Heart left ventricle (tissue), 16 donors: ENCODE data around the gene ATXN2. TPM values are rescaled to one million over a fixed set of nuclear protein-coding genes. Genes with fewer than 3 reads are reported as not detected.

Experiments
- ATAC-seq, 4 donors: fragments of 200-7000 bp; cut with Tn5 transposase; one replicate each; pipeline ENCODE4 v1.9.1; 2020 to 2022; ENCODE audit warnings: moderate library complexity in 4 of 4, mild to moderate bottlenecking in 3 of 4, moderate number of reproducible peaks in 1 of 4
- DNase-seq, 5 donors: peaks; one replicate each; pipeline ENCODE4 v3.0.0-alpha.2; 2020
- H3K27ac ChIP-seq, 12 donors: fragments of 200-600 bp; sonication (generic) in 4 of 12; one replicate each; pipeline versions ENCODE4 v1.5.0 to v1.8.0; 2016 to 2022; ENCODE audit warnings: mild to moderate bottlenecking in 2 of 12
- H3K27me3 ChIP-seq, 9 donors: fragments of 200-600 bp; sonication (generic) in 2 of 9; one replicate each; pipeline versions ENCODE4 v1.5.1 to v1.8.0; 2016 to 2022; ENCODE audit warnings: mild to moderate bottlenecking in 3 of 9
- H3K36me3 ChIP-seq, 9 donors: fragments of 200-600 bp; sonication (generic) in 2 of 9; one replicate each; pipeline versions ENCODE4 v1.5.0 to v1.8.0; 2018 to 2022; ENCODE audit warnings: mild to moderate bottlenecking in 2 of 9
- H3K4me1 ChIP-seq, 12 donors: fragments of 200-600 bp; sonication (generic) in 4 of 12; one replicate each; pipeline versions ENCODE4 v1.5.0 to v1.8.0; 2016 to 2022; ENCODE audit warnings: mild to moderate bottlenecking in 3 of 12
- H3K4me3 ChIP-seq, 12 donors: fragments of 200-600 bp; sonication (generic) in 4 of 12; one replicate each; pipeline versions ENCODE4 v1.5.0 to v1.8.0; 2017 to 2022; ENCODE audit warnings: mild to moderate bottlenecking in 9 of 12, moderate library complexity in 4 of 12
- H3K9me3 ChIP-seq, 12 donors: fragments of 200-600 bp; sonication (generic) in 4 of 12; one replicate each; pipeline versions ENCODE4 v1.5.0 to v1.8.0; 2016 to 2022; ENCODE audit warnings: mild to moderate bottlenecking in 1 of 12
- POLR2A ChIP-seq, 2 donors: fragments of 450-650 bp; IDR thresholded peaks; one replicate each; pipeline ENCODE4 v1.6.1; 2017; ENCODE audit warnings: antibody characterized with exemption in 2 of 2, mild to moderate bottlenecking in 2 of 2, moderate library complexity in 2 of 2
- WGBS, 4 donors: extraction: QIAGEN DNeasy Blood & Tissue Kit in 2 of 4; methylation state at CpG; one replicate each; pipeline versions ENCODE4 v1.1.5 to v1.1.7; 2013 to 2018; 5-methylcytosine and 5-hydroxymethylcytosine counted together
- intact Hi-C, 10 donors: fragments of 100-400 bp; cut with DNase I; formaldehyde crosslinking; loops; one replicate each; pipeline versions ENCODE4 v1.11.1 to v1.14.2; 2022
- polyA plus RNA-seq, 2 donors: library from polyadenylated mRNA; stranded (reverse); fragments of 200-250 nt; gene quantifications; one replicate each; pipeline ENCODE4 v1.2.3, GENCODE V29; 2013
- total RNA-seq, 9 donors: library from RNA; depleted of rRNA in 2 of 9; stranded (reverse); fragments of >200 nt in 2 of 9; fragmentation: NEBNext Ultra II Directional in 3 of 9; extraction: Animal tissue kit (Norgen Biotek cat#: 25700) in 3 of 9; gene quantifications; one replicate each; pipeline versions ENCODE4 v1.1.0 to v1.2.4, GENCODE V29; 2016 to 2023
- TF ChIP-seq, protein P1 (sequence below), 12 donors: fragments of 200-600 bp; sonication (generic) in 4 of 12; IDR thresholded peaks; one replicate each; pipeline versions ENCODE4 v1.5.0 to v1.8.0; 2018 to 2022; ENCODE audit warnings: antibody characterized with exemption in 12 of 12, mild to moderate bottlenecking in 5 of 12
- donor health status: ischemic (EF 13 %, LVEDD 7.1; RV severe dilation, severe dysfunction).
- donor health status: healthy with polysubstance abuse.
- donor health status: DM: no; HTN: yes; CAD: no.
- donor health status: DM: no; HTN: no; CAD: no.
- donor health status: ischemic (EF 25% LVEDD 6.9; RV normal size, moderate dysfunction).
- donor health status: ischemic (EF 25% LVEDD 5.7; RV mildly dilated, moderate dysfunction).
- donor health status: healthy.
- donor health status: DM: yes; HTN: yes; CAD: no.
- donor health status: ischemic (EF 35%, LVEDD 5.7; RV mildly dilated, moderate dysfunction).
- donor health status: nonischemic (EF 11% LVEDD 7.7; RV severe dilation, severe dysfunction).
- donor health status: DM: yes; HTN: yes; CAD: no.
- donor health status: PGD.
- donor health status: ischemic (EF 29% LVEDD 5.4; RV normal size, mild dysfunction).
- donor health status: nonischemic (EF 23%, LVEDD 6.1; RV moderate dilation, normal function).

Gene ATXN2
- total and polyA plus RNA-seq, 11 donors: 23.6 to 59.3 (median 46.8) TPM

DNA sequence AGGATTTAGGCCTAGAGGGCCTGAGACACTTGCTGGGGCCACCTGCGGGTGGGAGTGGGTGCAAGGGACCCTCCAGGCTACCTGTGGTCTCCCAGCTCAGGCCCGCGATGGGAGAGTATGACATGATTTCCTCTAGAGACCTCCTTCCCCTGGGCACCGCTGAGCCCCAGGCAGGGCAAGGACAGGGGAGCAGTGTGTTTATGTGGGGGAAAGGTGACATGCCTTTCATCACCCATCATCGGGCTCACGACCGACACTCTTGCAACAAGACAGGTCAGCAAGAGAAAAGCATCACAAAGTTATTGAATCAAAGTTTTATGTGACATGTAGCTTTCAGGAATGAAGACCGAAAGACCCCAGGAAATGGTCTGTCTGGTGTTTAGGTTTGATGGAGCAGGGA lies 173.5 kb downstream of the ATXN2 start:
- no peaks in the 10 kb centered on the region for H3K27me3 ChIP-seq
- ATAC-seq (peak; percentile 48 to 72 (median 58)), DNase-seq (peak in 2 of 5 donors; percentile 72 to 79)
- H3K36me3 ChIP-seq: peaks cover 0 to 53% (median 12%) of the 10 kb centered on the region in 9 donors
- peak overlapping the region in 5 of 12 donors; percentile 3 to 26 (median 16) for H3K4me3 ChIP-seq
- intact Hi-C loops: loop anchor here in 2 of 10 donors (2.0 kb wide), 2 partner anchors 13 to 15 kb away; no protein-coding TSS in a partner anchor
- no peaks in the 10 kb centered on the region for H3K9me3 ChIP-seq
- WGBS, 4 donors: 28 to 36% (median 34%) methylated on average over 7 to 8 of the region's 8 CpGs
- no peak for TF ChIP-seq POLR2A (IDR thresholded peaks at IDR 0.05)
- TF ChIP-seq, protein P1, sequence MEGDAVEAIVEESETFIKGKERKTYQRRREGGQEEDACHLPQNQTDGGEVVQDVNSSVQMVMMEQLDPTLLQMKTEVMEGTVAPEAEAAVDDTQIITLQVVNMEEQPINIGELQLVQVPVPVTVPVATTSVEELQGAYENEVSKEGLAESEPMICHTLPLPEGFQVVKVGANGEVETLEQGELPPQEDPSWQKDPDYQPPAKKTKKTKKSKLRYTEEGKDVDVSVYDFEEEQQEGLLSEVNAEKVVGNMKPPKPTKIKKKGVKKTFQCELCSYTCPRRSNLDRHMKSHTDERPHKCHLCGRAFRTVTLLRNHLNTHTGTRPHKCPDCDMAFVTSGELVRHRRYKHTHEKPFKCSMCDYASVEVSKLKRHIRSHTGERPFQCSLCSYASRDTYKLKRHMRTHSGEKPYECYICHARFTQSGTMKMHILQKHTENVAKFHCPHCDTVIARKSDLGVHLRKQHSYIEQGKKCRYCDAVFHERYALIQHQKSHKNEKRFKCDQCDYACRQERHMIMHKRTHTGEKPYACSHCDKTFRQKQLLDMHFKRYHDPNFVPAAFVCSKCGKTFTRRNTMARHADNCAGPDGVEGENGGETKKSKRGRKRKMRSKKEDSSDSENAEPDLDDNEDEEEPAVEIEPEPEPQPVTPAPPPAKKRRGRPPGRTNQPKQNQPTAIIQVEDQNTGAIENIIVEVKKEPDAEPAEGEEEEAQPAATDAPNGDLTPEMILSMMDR (IDR thresholded peaks at IDR 0.05): no peak
- peak overlapping the region; percentile 76 to 95 (median 90) for H3K27ac ChIP-seq
- peaks cover 6 to 98% (median 78%) of the 10 kb centered on the region in 12 donors for H3K4me1 ChIP-seq

GRCh38 chr12:111424793-111425251 lies 174.3 kb downstream of the ATXN2 start:
- peak overlapping the region; percentile 76 to 95 (median 90) for H3K27ac ChIP-seq
- peaks cover 0 to 61% (median 20%) of the 10 kb centered on the region in 9 donors for H3K36me3 ChIP-seq
- ATAC-seq: peak in 3 of 4 donors; percentile 13 to 39 (median 28)
- DNase-seq: no peak
- H3K27me3 ChIP-seq: no peaks in the 10 kb centered on the region
- H3K4me1 ChIP-seq: peaks cover 6 to 98% (median 74%) of the 10 kb centered on the region in 12 donors
- TF ChIP-seq, protein P1 (IDR thresholded peaks at IDR 0.05): peak in 5 of 12 donors; percentile 8 to 39 (median 28)
- TF ChIP-seq POLR2A (IDR thresholded peaks at IDR 0.05): no peak
- 87 to 89% (median 88%) methylated on average over 6 of the region's 6 CpGs for WGBS, 4 donors
- intact Hi-C loops: loop anchor here in 1 of 10 donors (2.0 kb wide), 1 partner anchor 14 kb away; no protein-coding TSS in a partner anchor
- H3K4me3 ChIP-seq: no peak overlapping the region
- H3K9me3 ChIP-seq: no peaks in the 10 kb centered on the region

DNA sequence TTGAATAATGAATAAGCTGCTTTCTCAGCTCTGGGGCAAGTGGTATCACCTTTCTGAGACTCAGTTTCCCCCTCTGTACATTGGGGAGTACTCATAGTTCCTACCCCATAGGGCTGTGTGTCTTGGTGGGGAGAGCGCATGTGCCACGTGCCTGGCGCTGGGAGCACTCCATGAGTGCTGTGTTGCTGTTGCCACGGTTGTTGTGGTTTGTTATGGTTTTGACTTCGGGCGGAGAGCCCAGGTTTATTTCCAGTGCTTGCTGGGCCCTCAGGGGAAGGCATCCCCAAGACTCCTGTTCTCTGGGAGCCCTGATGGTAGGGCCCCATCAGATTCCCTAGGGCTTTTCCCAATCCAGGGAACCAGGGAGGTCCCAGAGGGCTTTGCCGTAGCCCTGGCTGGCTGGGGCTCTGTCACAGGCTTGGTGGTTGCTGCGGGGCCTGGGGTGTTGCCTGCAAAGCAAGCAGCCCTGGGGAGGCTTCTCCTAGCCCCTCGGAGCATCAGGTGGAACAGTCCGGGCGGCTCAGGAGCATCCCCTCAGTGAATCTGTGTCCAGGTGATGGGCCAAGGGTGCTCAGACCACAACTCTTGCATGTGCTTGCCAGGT lies 174.8 kb downstream of the ATXN2 start:
- peak in 2 of 5 donors; percentile 67 to 81 for DNase-seq
- peak overlapping the region; percentile 76 to 95 (median 90) for H3K27ac ChIP-seq

GRCh38 chr12:111420494-111420893 lies 178.6 kb downstream of the ATXN2 start:
- Histone ChIP-seq H3K4me3 (no peak overlapping the region), H3K9me3 (no peaks in the 10 kb centered on the region), H3K27me3 (no peaks in the 10 kb centered on the region), H3K4me1 (peaks cover 3 to 89% (median 41%) of the 10 kb centered on the region in 12 donors), H3K36me3 (peaks cover 0 to 85% (median 46%) of the 10 kb centered on the region in 9 donors), H3K27ac (peak overlapping the region in 10 of 12 donors; percentile 31 to 95 (median 64))
- intact Hi-C loops: no loop called here
- no peak for TF ChIP-seq POLR2A (IDR thresholded peaks at IDR 0.05)
- TF ChIP-seq, protein P1 (IDR thresholded peaks at IDR 0.05): no peak
- WGBS, 4 donors: 87 to 91% (median 89%) methylated on average over 7 of the region's 7 CpGs
- DNase-seq: no peak
- ATAC-seq: no peak

More for the DNA sequence above, 174.8 kb downstream of the ATXN2 start:
- H3K4me3 ChIP-seq: no peak overlapping the region
- peaks cover 0 to 66% (median 25%) of the 10 kb centered on the region in 9 donors for H3K36me3 ChIP-seq
- intact Hi-C loops: loop anchor here in 1 of 10 donors (2.0 kb wide), 1 partner anchor 13 kb away; no protein-coding TSS in a partner anchor
- no peak for TF ChIP-seq POLR2A (IDR thresholded peaks at IDR 0.05)
- TF ChIP-seq, protein P1 (IDR thresholded peaks at IDR 0.05): no peak
- no peaks in the 10 kb centered on the region for H3K9me3 ChIP-seq
- H3K27me3 ChIP-seq: no peaks in the 10 kb centered on the region
- H3K4me1 ChIP-seq: peaks cover 6 to 98% (median 70%) of the 10 kb centered on the region in 12 donors
- 63 to 70% (median 68%) methylated on average over 10 to 11 of the region's 11 CpGs for WGBS, 4 donors
- ATAC-seq: peak; percentile 39 to 77 (median 57)
